Lung (tissue), 12 donors: ENCODE measurements around the gene MSH5. TPM values are rescaled to one million over a fixed set of nuclear protein-coding genes. Genes with fewer than 3 reads are reported as not detected.

Source experiments
- ATAC-seq: fragments of 200-7000 bp; cut with Tn5 transposase; one replicate; pipeline ENCODE4 v1.9.1; 2020; ENCODE audit warnings: moderate number of reproducible peaks; ENCODE audit not compliant: insufficient read depth, low FRiP score
- DNase-seq, 3 donors: peaks; one replicate each; pipeline ENCODE4 v3.0.0-alpha.2; 2013 to 2017
- H3K27ac ChIP-seq, 2 donors: one replicate each; pipeline ENCODE4 v1.5.1; 2013; ENCODE audit warnings: mild to moderate bottlenecking in 2 of 2, moderate library complexity in 2 of 2, control low read depth in 1 of 2, inconsistent platforms in 1 of 2, low read depth in 1 of 2, low read length in 1 of 2
- H3K27me3 ChIP-seq, 3 donors: one replicate each; pipeline ENCODE4 v1.5.1; 2013; ENCODE audit warnings: low read length in 2 of 3; ENCODE audit not compliant: control insufficient read depth in 3 of 3, insufficient read depth in 3 of 3
- H3K36me3 ChIP-seq, 4 donors: one replicate each; pipeline ENCODE4 v1.5.1; 2013; ENCODE audit warnings: low read length in 4 of 4, mild to moderate bottlenecking in 1 of 4, moderate library complexity in 1 of 4; ENCODE audit not compliant: control insufficient read depth in 4 of 4, insufficient read depth in 4 of 4
- H3K4me1 ChIP-seq, 5 donors: one replicate each; pipeline ENCODE4 v1.5.1; 2013; ENCODE audit warnings: low read length in 5 of 5, mild to moderate bottlenecking in 2 of 5, moderate library complexity in 1 of 5; ENCODE audit not compliant: control insufficient read depth in 5 of 5, insufficient read depth in 5 of 5
- H3K4me3 ChIP-seq: one replicate; pipeline ENCODE4 v1.5.1; 2013; ENCODE audit warnings: mild to moderate bottlenecking, control low read depth, moderate library complexity
- H3K9ac ChIP-seq, 2 donors: one replicate each; pipeline ENCODE4 v1.5.1; 2013; ENCODE audit warnings: low read length in 2 of 2, control low read depth in 1 of 2; ENCODE audit not compliant: insufficient read depth in 1 of 2
- H3K9me3 ChIP-seq, 4 donors: one replicate each; pipeline ENCODE4 v1.5.1; 2013; ENCODE audit warnings: low read length in 3 of 4, mild to moderate bottlenecking in 1 of 4, moderate library complexity in 1 of 4; ENCODE audit not compliant: control insufficient read depth in 4 of 4, insufficient read depth in 3 of 4
- WGBS, 2 donors: extraction: QIAGEN DNeasy Blood & Tissue Kit; methylation state at CpG; one replicate each; pipeline ENCODE4 v1.1.7; 2013; 5-methylcytosine and 5-hydroxymethylcytosine counted together
- polyA plus RNA-seq, 2 donors: library from polyadenylated mRNA; stranded (reverse); fragments of 200-250 nt; gene quantifications; one replicate each; pipeline ENCODE4 v1.2.1, GENCODE V29; 2013
- total RNA-seq, 2 donors: library from RNA; depleted of rRNA in 1 of 2; stranded (reverse); fragments of >200 nt in 1 of 2; gene quantifications; one replicate each; pipeline ENCODE4 v1.2.1, GENCODE V29; 2014 to 2021
- TF ChIP-seq, protein P1 (sequence below): IDR thresholded peaks from 2 replicates; pipeline ENCODE4 v1.5.1; 2012; ENCODE audit warnings: mild to moderate bottlenecking; ENCODE audit errors: control extremely low read depth, extremely low read depth
- donor health status: control.
- donor health status: control.
- donor health status: Bipolar disorder and iron deficiency.
- donor health status: healthy.
- donor health status: DM: yes; HTN: yes; CAD: no.

The MSH5 gene
- total and polyA plus RNA-seq, 4 donors = 4.5 to 17.8 (median 13.4) TPM

DNA sequence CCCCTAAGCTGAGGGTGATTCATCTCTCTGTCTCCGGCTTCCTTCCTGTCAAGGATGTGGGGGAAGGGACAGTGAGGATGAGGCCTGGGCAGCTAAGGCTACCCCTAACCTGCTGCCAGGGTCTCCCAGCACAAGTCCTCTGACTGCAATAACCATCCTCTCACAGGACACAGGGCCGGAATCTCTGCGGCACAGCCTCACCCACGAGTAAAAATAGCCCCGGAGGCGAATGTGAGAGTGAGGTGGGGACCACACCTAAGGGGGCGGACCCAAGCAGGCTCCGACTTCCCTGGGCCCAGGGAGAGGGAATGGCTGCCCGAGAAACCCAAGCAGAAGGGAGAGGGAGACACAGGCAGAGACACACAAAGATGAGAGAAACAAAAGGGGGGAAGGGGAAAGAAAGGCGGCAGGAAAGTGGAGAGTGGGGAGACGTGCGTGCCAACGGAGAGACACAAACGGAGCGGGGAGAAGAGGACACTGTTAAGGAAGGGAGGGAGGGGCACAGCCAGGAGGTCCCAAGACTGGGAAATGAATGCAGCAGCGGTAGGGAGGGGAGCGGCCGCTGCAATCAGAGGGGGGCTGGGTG lies 4.9 kb upstream of the MSH5 start:
- peaks cover 0 to 39% (median 17%) of the 10 kb centered on the region in 5 donors for H3K4me1 ChIP-seq
- H3K36me3 ChIP-seq = peaks cover 9 to 24% (median 19%) of the 10 kb centered on the region in 4 donors
- H3K27ac ChIP-seq = peak overlapping the region; percentile 87 to 98
- H3K4me3 ChIP-seq = peak overlapping the region; percentile 75
- no peaks in the 10 kb centered on the region for H3K9me3 ChIP-seq
- peak overlapping the region; percentile 82 to 92 for H3K9ac ChIP-seq
- DNase-seq (peak; percentile 38 to 66 (median 44)), ATAC-seq (no peak)
- TF ChIP-seq, protein P1, sequence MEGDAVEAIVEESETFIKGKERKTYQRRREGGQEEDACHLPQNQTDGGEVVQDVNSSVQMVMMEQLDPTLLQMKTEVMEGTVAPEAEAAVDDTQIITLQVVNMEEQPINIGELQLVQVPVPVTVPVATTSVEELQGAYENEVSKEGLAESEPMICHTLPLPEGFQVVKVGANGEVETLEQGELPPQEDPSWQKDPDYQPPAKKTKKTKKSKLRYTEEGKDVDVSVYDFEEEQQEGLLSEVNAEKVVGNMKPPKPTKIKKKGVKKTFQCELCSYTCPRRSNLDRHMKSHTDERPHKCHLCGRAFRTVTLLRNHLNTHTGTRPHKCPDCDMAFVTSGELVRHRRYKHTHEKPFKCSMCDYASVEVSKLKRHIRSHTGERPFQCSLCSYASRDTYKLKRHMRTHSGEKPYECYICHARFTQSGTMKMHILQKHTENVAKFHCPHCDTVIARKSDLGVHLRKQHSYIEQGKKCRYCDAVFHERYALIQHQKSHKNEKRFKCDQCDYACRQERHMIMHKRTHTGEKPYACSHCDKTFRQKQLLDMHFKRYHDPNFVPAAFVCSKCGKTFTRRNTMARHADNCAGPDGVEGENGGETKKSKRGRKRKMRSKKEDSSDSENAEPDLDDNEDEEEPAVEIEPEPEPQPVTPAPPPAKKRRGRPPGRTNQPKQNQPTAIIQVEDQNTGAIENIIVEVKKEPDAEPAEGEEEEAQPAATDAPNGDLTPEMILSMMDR = no peak
- no peaks in the 10 kb centered on the region for H3K27me3 ChIP-seq
- WGBS, 2 donors = 0% methylated on average over 17 to 18 of the region's 18 CpGs

DNA sequence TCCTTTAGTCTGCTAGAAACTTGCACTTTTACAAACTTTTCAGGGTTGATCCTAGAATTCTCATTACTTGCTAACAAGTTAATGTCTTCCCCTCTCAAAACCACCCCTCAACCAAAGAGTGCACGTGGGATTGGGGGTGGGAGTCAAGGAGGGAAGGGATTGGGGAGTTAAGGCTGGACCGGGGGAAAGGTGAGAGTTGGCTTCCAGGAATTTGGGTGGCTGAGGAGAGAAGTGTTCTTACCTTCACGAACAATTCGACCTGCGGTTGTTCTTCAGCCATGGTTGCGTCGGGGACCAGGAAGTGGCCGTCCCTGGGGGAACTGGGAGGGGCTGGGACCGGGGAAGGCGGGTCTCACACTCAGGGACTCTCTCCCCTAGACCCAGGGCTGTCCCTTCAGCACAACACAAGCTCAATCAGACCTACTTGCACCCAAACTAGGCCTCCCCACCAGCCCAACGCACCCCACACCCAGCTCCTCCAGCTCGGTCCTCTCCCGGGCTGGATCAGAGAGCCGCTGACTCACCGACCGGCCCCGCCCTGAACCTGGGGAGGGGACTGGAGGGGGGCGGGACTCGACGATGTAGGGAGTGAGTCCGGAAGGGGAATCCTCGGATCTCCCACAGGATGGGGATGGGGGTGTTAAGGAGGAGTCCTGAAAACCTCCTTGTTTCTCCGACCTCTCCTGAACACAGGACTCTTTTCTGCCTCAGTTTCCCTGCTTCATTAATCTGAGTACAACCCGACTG lies 3.6 kb upstream of the MSH5 start, which contains the start of gene CLIC1:
TSS of gene CLIC1 (minus strand) at position 510 of the 747 bp plus-strand sequence. CDS start at position 280, 230 bp downstream.
- no peaks in the 10 kb centered on the region for H3K9me3 ChIP-seq
- H3K4me1 ChIP-seq = peaks cover 0 to 45% (median 17%) of the 10 kb centered on the region in 5 donors
- peak; percentile 57 for ATAC-seq
- peak; percentile 84 to 89 (median 88) for DNase-seq
- TF ChIP-seq, protein P1 = no peak
- H3K36me3 ChIP-seq = peaks cover 9 to 24% (median 18%) of the 10 kb centered on the region in 4 donors
- peak within 1 kb of the TSS; percentile 87 to 98 for H3K27ac ChIP-seq
- H3K4me3 ChIP-seq = peak within 1 kb of the TSS; percentile 75
- 0% methylated on average over 23 to 24 of the region's 24 CpGs for WGBS, 2 donors
- no peaks in the 10 kb centered on the region for H3K27me3 ChIP-seq
- peak within 1 kb of the TSS; percentile 82 to 92 for H3K9ac ChIP-seq

DNA sequence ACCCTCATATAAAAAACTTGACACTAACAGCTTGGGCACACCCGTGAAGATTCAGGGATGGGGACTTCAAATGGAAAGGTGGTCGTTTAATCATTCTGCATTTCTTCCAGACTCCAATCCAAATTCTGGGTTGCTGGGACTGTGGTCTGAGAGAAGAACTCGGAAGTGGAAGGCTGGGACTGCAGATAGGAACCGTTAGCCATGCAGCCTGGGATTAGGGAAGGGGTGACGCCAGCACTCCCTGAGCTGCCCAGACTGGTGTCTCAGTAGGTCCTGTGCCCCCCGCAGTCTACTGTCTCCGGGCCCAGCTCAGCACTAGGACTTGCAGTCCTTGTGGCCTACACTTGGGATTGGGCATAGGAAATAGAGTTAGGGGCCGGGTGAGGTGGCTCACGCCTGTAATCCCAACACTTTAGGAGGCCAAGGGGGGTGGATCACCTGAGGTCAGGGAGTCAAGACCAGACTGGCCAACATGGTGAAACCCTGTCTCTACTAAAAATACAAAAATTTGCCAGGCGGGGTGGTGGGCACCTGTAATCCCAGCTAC lies 3.0 kb upstream of the MSH5 start:
- no peaks in the 10 kb centered on the region for H3K27me3 ChIP-seq
- ATAC-seq (no peak), DNase-seq (no peak)
- peak overlapping the region; percentile 87 to 98 for H3K27ac ChIP-seq
- TF ChIP-seq, protein P1 = no peak
- H3K9ac ChIP-seq = peak overlapping the region; percentile 82 to 92
- H3K4me3 ChIP-seq = peak overlapping the region; percentile 75
- no peaks in the 10 kb centered on the region for H3K9me3 ChIP-seq
- H3K4me1 ChIP-seq = peaks cover 0 to 45% (median 17%) of the 10 kb centered on the region in 5 donors
- peaks cover 8 to 21% (median 14%) of the 10 kb centered on the region in 4 donors for H3K36me3 ChIP-seq
- 17 to 29% methylated on average over 10 of the region's 10 CpGs for WGBS, 2 donors
